Upper lobe of left lung (tissue), 4 donors: ENCODE data around the gene RECK.

Source experiments
- CTCF ChIP-seq, 6 experiments: fragments of 450-650 bp in 4 of 6; fragments of 200-600 bp in 2 of 6; sonication (generic) in 2 of 6; IDR thresholded peaks; one replicate each; pipeline ENCODE4 v1.5.1; 2016 to 2019; ENCODE audit warnings: antibody characterized with exemption in 6 of 6
- POLR2AphosphoS5 ChIP-seq, 2 donors: sonication (generic); formaldehyde crosslinking; IDR thresholded peaks; one replicate each; pipeline ENCODE4 v1.5.1; 2017; ENCODE audit warnings: antibody characterized with exemption in 2 of 2

GRCh38 chr9:36112516-36112915, 75.8 kb downstream of the RECK start:
- TF ChIP-seq POLR2AphosphoS5 (IDR thresholded peaks at IDR 0.05) (no peak), CTCF (IDR thresholded peaks at IDR 0.05) (no peak)
